BLaER1 treated with 17β-estradiol and CSF1 and Interleukin-3, amounts not matched to agents 10 nM and 100 nM (cell line): ENCODE measurements around the gene COPS2.
A peak's percentile ranks its signal among the peaks of the same experiment; 100 is the strongest.
"Not testable (repeated sequence)": the region's sequence is repeated elsewhere in the genome, so short reads cannot be mapped to it uniquely, and the experiment has no call there.

ENCODE experiments used
- H3K27ac ChIP-seq, 11 experiments: shearing (Covaris generic); formaldehyde crosslinking; 2 replicates each; pipeline ENCODE4 v1.8.1; 2022
- H3K27me3 ChIP-seq, 11 experiments: shearing (Covaris generic); formaldehyde crosslinking; 2 replicates each; pipeline ENCODE4 v1.8.1; 2022
- H3K36me3 ChIP-seq, 11 experiments: shearing (Covaris generic); formaldehyde crosslinking; 2 replicates each; pipeline ENCODE4 v1.8.1; 2022
- H3K4me1 ChIP-seq, 10 experiments: shearing (Covaris generic); formaldehyde crosslinking; 2 replicates each; pipeline ENCODE4 v1.8.1; 2022
- H3K4me2 ChIP-seq, 11 experiments: shearing (Covaris generic); formaldehyde crosslinking; 2 replicates each; pipeline ENCODE4 v1.8.1; 2022
- H3K4me3 ChIP-seq, 10 experiments: shearing (Covaris generic); formaldehyde crosslinking; 2 replicates each; pipeline ENCODE4 v1.8.1; 2022
- H3K9ac ChIP-seq, 11 experiments: shearing (Covaris generic); formaldehyde crosslinking; 2 replicates each; pipeline ENCODE4 v1.8.1; 2022
- H3K9me3 ChIP-seq, 11 experiments: shearing (Covaris generic); formaldehyde crosslinking; replicated peaks in 1 of 11; 2 replicates each; pipeline ENCODE4 v1.8.1; 2022
- H4K20me1 ChIP-seq, 11 experiments: shearing (Covaris generic); formaldehyde crosslinking; 2 replicates each; pipeline ENCODE4 v1.8.1; 2022
- Cebpa-rat ChIP-seq, 11 experiments: shearing (Covaris generic); IDR thresholded peaks; 2 replicates each; pipeline ENCODE4 v1.8.1; 2022

COPS2 gene

DNA sequence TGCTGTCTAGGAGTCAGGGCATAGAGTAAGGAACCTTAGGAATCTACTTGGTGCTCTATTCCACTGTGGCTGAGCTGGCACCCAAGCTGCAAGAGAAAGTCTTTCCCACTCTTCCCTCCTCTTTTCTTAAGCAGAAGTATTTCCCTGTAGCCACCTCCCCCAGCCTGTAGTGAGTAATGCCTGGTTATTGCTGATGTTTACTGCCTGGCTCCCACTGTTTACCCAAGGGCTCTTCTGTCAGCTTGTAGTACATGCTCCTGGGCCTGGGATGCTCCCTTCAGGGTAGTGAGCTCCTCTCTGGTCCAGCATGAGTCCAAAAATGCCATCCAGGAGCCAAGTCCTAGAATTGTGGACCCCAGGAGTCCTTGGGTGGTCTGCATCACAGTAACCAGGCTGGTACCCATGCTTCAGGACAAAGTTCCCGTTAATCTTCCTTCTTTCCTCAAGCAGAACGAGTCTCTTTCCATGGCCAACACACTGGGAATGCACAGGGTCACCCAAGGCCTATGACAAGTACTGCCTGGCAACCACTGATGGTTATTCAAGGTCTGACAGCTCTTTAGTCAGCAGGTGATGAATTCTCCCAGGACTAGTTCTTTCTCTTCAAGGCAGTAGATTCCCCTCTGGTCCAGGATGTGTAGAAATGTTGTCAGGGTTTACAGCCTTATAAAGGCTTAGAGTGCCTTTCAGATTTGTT lies 32.3 kb upstream of the COPS2 start:
- Histone ChIP-seq H3K9me3 (peaks cover 3 to 34% (median 25%) of the 10 kb centered on the region in 11 experiments; a peak in 15 of 22 replicates), H3K4me2 (peak overlapping the region in 1 of 11 experiments; percentile 36; a peak in 1 of 22 replicates), H3K4me3 (no peak overlapping the region), H4K20me1 (peaks cover 0 to 5% (median 0%) of the 10 kb centered on the region in 11 experiments; a peak in 1 of 22 replicates), H3K36me3 (peaks cover 0 to 26% (median 14%) of the 10 kb centered on the region in 11 experiments; a peak in 14 of 22 replicates), H3K4me1 (peaks cover 0 to 32% (median 0%) of the 10 kb centered on the region in 10 experiments; a peak in 5 of 20 replicates), H3K27ac (no peak overlapping the region), H3K27me3 (no peaks in the 10 kb centered on the region), H3K9ac (no peak overlapping the region)
- TF ChIP-seq Cebpa-rat (IDR thresholded peaks at IDR 0.05) = no peak

DNA sequence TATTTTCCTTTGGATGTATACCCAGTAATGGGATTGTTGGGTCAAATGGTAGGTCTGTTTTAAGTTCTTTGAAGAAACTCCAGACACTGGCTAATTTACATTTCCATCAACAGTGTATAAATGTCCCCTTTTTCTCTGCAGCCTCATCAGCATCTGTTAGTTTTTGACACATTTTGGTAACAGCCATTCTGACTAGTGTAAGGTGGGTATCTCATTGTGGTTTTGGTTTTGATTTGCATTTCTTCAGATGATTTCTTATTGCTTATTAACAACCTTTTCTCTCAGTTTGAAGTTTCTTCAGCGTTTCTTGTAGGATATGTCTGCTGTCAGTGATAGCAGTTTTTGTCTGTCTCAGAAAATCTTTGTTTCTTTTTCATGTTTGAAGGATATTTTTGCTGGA lies 30.1 kb upstream of the COPS2 start:
- Histone ChIP-seq H3K4me1 (peaks cover 0 to 24% (median 0%) of the 10 kb centered on the region in 10 experiments; a peak in 5 of 20 replicates), H3K36me3 (peaks cover 4 to 31% (median 14%) of the 10 kb centered on the region in 11 experiments; a peak in 15 of 22 replicates), H3K4me2 (no peak overlapping the region), H3K4me3 (no peak overlapping the region), H3K9me3 (peaks cover 11 to 37% (median 27%) of the 10 kb centered on the region in 11 experiments; a peak in 20 of 22 replicates), H3K27ac (no peak overlapping the region), H3K27me3 (no peaks in the 10 kb centered on the region), H4K20me1 (peaks cover 0 to 5% (median 0%) of the 10 kb centered on the region in 11 experiments; a peak in 1 of 22 replicates), H3K9ac (no peak overlapping the region)
- TF ChIP-seq Cebpa-rat (IDR thresholded peaks at IDR 0.05) = no peak

DNA sequence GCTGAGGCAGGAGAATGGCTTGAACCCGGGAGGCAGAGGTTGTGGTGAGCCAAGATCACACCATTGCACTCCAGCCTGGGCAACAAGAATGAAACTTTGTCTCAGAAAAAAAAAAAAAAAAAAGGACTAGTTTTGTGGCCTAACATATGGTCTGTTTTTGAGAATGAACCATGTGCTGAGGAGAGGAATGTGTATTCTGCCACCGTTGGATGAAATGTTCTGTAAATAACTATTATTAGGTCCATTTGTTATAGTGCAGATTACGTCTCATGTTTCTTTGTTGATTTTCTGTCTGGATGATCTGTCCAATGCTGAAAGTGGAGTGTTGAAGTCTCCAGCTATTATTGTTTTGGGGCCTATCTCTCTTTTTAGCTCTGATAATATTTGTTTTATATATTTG lies 28.3 kb upstream of the COPS2 start:
- peaks cover 0 to 17% (median 0%) of the 10 kb centered on the region in 10 experiments; a peak in 3 of 20 replicates for H3K4me1 ChIP-seq
- H4K20me1 ChIP-seq, H3K4me3 ChIP-seq, H3K9ac ChIP-seq, H3K27me3 ChIP-seq, H3K27ac ChIP-seq, H3K4me2 ChIP-seq: not testable (repeated sequence)
- H3K9me3 ChIP-seq = peaks cover 11 to 37% (median 27%) of the 10 kb centered on the region in 11 experiments; a peak in 20 of 22 replicates
- H3K36me3 ChIP-seq = peaks cover 4 to 29% (median 14%) of the 10 kb centered on the region in 11 experiments; a peak in 15 of 22 replicates

DNA sequence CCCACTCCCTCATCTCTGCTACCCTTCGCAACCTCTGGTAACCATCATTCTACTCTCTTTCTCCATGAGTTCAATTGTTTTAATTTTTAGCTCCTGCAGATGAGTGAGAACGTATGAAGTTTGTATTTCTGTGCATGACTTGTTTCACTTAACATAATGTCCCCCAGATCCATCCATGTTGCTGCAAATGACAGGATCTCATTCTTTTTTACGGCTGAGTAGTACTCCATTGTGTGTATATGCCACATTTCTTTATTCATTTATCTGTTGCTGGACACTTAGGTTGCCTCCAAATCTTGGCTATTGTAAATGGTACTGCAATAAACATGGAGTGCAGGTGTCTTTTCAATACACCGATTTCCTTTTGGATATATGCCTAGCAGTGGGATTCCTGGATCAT lies 26.7 kb upstream of the COPS2 start:
- Histone ChIP-seq H4K20me1 (no peaks in the 10 kb centered on the region; a peak in 2 of 22 replicates), H3K4me3 (no peak overlapping the region), H3K36me3 (peaks cover 4 to 22% (median 12%) of the 10 kb centered on the region in 11 experiments; a peak in 15 of 22 replicates), H3K4me1 (peaks cover 0 to 3% (median 0%) of the 10 kb centered on the region in 10 experiments; a peak in 2 of 20 replicates), H3K9ac (no peak overlapping the region), H3K27ac (no peak overlapping the region), H3K27me3 (no peaks in the 10 kb centered on the region), H3K9me3 (peaks cover 11 to 31% (median 22%) of the 10 kb centered on the region in 11 experiments; a peak in 20 of 22 replicates), H3K4me2 (no peak overlapping the region)
- TF ChIP-seq Cebpa-rat (IDR thresholded peaks at IDR 0.05) = no peak

DNA sequence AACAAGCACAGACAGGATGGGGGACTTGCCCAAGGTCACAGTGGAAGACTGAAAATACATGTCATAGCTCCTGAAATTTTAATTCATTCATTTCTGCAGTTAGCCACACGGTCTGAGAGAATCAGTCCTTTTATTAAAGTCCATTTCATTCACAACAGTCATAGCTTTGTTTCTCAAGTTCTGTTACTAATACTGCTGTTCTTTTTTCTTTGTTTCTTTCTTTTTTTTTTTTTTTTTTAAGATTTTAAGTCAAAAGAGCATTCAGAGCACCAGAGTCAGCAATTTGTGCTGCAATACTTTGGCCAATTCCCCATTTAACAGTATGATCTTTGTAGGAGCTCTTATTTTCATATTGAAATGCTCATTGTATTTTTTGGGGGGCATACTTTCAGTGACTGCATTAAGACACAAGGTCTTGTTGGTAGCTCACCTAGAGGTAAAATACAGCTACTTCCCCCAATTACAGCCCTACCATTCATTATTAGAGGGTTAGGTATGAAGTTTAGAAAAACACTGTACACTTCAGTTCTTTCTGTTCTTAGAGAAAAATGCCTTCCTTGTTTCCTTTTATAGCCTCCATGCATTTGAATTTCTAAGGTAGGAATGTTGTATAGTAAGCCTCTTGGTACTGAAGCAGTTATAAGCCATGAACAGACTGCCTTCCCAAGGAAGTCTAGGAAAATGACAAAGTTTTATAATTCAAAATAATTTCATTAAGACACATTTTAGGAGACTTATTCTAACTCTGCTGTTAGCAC lies 24.2 kb upstream of the COPS2 start:
- H3K9ac ChIP-seq = no peak overlapping the region
- H3K4me2 ChIP-seq = no peak overlapping the region
- H3K36me3 ChIP-seq = peaks cover 0 to 20% (median 9%) of the 10 kb centered on the region in 11 experiments; a peak in 9 of 22 replicates
- no peak overlapping the region for H3K4me3 ChIP-seq
- H3K4me1 ChIP-seq = no peaks in the 10 kb centered on the region
- no peaks in the 10 kb centered on the region for H3K27me3 ChIP-seq
- no peak overlapping the region for H3K27ac ChIP-seq
- no peaks in the 10 kb centered on the region; a peak in 2 of 22 replicates for H4K20me1 ChIP-seq
- peaks cover 6 to 33% (median 24%) of the 10 kb centered on the region in 11 experiments for H3K9me3 ChIP-seq
- no peak for TF ChIP-seq Cebpa-rat (IDR thresholded peaks at IDR 0.05)

DNA sequence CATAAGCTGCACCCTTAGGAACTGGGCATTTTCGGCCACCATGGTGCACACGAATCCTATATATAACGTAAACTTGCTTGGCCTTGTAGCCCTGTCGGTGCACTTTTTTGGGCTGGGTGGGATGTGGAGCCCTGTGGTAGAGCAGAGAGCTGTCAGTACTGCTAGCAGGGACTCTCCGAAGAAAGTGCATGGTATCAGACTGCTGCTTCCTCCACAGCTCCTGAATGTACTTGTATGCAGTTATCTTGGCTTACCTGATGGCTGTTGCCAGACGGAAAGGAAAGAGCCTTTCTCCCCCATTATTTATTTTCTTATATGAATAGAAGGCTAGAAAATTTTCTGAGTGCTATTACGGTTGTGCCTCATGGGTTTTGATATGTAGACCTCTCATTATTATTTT lies 23.1 kb upstream of the COPS2 start:
- no peaks in the 10 kb centered on the region for H3K4me1 ChIP-seq
- no peaks in the 10 kb centered on the region; a peak in 2 of 22 replicates for H4K20me1 ChIP-seq
- H3K9me3 ChIP-seq = peaks cover 6 to 31% (median 24%) of the 10 kb centered on the region in 11 experiments
- H3K36me3 ChIP-seq = peaks cover 4 to 28% (median 12%) of the 10 kb centered on the region in 11 experiments; a peak in 11 of 22 replicates
- no peak overlapping the region for H3K4me3 ChIP-seq
- H3K9ac ChIP-seq = no peak overlapping the region
- no peak overlapping the region for H3K4me2 ChIP-seq
- H3K27ac ChIP-seq = no peak overlapping the region
- no peak for TF ChIP-seq Cebpa-rat (IDR thresholded peaks at IDR 0.05)
- H3K27me3 ChIP-seq = no peaks in the 10 kb centered on the region

DNA sequence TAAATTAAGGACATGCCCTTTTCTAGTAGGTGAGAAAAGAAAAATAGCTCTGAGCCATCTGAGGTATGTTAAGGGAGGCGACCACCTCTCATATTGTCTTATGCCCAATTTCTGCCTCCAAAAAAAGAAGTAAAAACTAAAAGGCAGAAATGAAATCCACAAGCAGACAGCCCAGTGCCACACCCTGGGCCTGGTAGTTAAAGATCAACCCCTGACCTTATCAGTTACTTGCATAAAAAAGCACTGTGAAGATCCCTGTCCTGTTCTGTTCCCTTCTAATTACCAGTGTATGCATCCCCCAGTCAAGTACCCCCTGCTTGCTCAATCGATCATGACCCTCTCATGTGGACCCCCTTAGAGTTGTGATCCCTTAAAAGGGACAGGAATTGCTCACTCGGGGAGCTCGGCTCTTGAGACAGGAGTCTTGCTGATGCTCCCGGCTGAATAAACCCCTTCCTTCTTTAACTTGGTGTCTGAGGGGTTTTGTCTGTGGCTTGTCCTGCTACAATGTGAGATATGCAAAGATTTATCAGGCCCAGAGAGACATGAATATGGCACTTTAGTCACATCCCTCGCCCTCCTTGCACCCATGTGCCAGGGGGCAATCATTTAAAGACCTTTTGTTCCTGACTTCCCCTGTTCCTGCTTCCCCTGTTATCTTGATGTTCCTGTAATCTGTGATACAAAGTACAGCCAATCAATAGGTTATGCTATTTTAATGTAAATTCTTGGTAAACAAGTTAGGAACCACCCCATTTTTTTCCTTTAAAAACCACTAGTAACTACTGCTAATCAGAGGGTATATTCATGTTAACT lies 20.4 kb upstream of the COPS2 start:
- H3K9ac ChIP-seq, H4K20me1 ChIP-seq, H3K27me3 ChIP-seq: not testable (repeated sequence)

DNA sequence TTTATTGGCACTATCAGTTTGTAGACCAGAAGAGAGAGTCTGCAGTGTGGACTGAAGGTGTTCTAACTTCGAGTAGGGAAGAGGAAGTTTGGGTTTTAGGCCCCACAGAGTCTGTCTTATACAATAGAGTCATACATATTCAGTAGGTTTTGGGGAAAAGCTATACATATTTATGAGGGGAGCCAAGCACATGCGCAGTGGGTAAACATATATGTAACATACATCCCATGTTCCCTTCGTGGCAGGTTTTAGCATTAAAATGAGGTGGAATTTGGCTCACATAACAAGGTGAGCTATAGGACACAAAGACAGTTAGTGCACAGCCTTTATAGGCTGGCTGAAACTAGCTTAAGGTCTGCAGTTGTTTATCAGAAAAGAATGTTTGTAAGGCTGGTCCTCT lies 19.5 kb upstream of the COPS2 start:
- Histone ChIP-seq H3K9me3 (peaks cover 0 to 25% (median 20%) of the 10 kb centered on the region in 11 experiments; a peak in 19 of 22 replicates), H3K27me3 (no peaks in the 10 kb centered on the region), H4K20me1 (no peaks in the 10 kb centered on the region; a peak in 2 of 22 replicates), H3K4me2 (no peak overlapping the region), H3K4me1 (peaks cover 13 to 19% (median 14%) of the 10 kb centered on the region in 10 experiments), H3K9ac (no peak overlapping the region), H3K36me3 (peaks cover 4 to 20% (median 10%) of the 10 kb centered on the region in 11 experiments; a peak in 8 of 22 replicates), H3K4me3 (no peak overlapping the region), H3K27ac (no peak overlapping the region)
- no peak for TF ChIP-seq Cebpa-rat (IDR thresholded peaks at IDR 0.05)

More for the DNA sequence above, 20.4 kb upstream of the COPS2 start:
- H3K27ac ChIP-seq, H3K4me2 ChIP-seq, H3K4me3 ChIP-seq: not testable (repeated sequence)
- Histone ChIP-seq H3K4me1 (peaks cover 10 to 18% (median 11%) of the 10 kb centered on the region in 10 experiments), H3K36me3 (peaks cover 4 to 20% (median 10%) of the 10 kb centered on the region in 11 experiments; a peak in 8 of 22 replicates), H3K9me3 (peaks cover 0 to 25% (median 20%) of the 10 kb centered on the region in 11 experiments; a peak in 19 of 22 replicates)
